CD4-positive, alpha-beta T cell treated with Interleukin-2 at 100 ng/mL for 4 hours (primary cell): ENCODE data around the gene LIPC.

ENCODE experiments used
- DNase-seq: peaks from one replicate; pipeline ENCODE4 v3.0.0-alpha.2; 2020; ENCODE audit warnings: low spot score

Gene LIPC

DNA sequence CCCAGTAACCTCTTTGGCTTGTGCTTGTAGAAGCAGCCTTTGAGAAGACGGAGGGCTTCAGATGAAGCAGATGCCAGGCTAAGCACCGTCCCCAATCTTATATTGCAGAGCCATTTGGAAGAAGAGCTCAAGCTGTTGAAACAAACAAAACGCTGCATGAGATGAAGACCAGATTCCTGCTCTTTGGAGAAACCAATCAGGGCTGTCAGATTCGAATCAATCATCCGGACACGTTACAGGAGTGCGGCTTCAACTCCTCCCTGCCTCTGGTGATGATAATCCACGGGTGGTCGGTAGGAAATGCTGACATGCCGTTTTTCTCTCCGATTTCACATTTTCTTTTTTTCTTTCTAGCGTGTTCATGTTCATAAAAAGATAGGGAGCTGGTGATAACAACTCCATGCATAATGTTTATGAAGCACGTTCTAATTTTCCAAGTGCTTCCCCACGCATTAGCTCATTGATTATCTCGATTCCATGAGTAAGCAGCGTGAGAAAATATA is 106.5 kb downstream of the LIPC start:
- DNase-seq, result no peak

DNA sequence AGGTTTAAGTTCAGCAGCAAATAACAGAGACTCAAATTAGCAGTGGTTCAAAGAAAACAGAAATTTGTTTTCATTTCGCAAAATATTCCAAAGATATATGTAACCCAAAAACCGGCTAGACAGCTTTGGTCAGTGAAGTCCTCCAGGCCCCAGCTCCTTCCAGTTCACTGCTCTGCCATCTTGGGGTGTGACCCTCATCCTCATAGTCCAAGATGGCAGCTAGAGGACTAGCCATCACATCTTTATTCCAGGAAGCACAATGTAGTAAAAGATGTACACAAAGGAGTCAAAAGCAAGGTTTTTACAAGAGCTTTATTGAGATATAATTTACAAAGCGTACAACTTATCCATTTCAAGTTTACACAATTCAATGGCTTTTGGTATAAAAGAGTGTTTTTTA is 107.1 kb downstream of the LIPC start:
- no peak for DNase-seq

DNA sequence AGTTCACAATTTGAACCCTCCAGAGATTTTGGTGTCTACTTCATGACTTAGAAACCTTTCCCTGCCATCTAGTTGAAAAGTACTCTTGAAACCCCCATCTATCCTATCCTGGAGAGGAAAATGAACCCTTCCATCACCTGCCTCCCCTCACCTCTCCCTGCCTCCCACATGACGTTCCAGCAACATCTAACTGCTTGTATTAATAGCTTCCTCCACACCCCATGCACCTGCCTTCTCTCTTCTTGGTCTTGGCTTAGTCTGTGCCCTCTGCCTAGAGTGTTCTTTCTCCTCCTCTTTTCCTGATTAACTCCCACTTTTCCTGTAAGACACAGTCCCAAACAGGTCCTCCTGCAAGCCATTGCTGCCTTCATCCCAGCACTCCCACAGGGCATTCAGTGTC is 107.8 kb downstream of the LIPC start:
- no peak for DNase-seq

DNA sequence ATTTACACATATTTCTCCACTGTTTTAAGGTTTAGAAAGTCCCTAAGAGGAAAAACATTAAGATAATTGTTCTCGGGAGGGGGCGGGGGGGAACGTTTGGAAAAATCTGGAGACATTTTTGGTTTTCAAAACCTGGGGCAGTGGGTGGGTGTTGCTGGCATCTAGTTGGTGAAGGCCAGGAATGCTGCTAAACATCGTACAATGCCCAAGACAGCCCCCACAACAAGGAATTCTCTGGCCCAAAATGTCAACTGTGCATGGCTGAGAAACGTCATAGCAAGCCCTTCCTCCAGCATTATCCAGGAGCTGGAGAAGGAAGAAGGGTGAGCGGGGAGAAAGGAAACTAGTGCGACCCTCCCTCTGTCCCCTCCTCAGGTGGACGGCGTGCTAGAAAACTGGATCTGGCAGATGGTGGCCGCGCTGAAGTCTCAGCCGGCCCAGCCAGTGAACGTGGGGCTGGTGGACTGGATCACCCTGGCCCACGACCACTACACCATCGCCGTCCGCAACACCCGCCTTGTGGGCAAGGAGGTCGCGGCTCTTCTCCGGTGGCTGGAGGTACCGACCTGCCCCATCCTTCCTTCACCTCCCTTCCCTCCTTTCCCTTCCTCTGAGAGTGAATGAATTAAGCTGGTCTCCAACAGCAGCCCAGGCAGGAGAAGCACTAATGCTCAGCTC is 109.8 kb downstream of the LIPC start:
- DNase-seq, result no peak

- DNase-seq, result no peak
Measured at GRCh38 chr15:58543664-58544335, 112.0 kb downstream of the LIPC start.

GRCh38 chr15:58544756-58545155 is 113.0 kb downstream of the LIPC start:
- DNase-seq, result no peak

DNA sequence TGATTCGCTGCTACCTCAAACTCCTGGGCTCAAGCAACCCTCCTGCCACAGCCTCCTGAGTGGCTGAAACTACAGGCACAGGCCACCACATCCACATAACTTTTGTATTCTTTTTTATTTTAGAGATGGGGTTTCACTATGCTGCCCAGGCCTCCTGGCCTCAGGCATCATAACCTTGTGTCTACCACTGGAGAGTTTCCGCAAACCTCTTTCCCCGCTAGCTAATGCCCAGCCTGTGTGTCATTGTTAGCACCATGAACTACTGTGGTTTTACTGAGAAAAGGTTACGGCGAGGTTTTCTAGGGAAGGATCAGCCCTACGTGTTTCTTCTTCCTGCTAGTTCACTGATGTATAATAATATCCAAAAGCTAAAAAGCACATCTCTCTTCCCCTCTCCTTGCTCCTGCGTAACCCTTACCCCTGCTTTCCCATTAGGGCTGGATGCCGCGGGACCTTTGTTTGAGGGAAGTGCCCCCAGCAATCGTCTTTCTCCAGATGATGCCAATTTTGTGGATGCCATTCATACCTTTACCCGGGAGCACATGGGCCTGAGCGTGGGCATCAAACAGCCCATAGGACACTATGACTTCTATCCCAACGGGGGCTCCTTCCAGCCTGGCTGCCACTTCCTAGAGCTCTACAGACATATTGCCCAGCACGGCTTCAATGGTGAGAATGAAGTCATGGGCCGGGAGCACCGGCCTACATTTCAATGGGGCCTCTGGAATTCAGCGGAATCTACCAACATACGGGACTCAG is 113.7 kb downstream of the LIPC start:
- peak; percentile 74 for DNase-seq

DNA sequence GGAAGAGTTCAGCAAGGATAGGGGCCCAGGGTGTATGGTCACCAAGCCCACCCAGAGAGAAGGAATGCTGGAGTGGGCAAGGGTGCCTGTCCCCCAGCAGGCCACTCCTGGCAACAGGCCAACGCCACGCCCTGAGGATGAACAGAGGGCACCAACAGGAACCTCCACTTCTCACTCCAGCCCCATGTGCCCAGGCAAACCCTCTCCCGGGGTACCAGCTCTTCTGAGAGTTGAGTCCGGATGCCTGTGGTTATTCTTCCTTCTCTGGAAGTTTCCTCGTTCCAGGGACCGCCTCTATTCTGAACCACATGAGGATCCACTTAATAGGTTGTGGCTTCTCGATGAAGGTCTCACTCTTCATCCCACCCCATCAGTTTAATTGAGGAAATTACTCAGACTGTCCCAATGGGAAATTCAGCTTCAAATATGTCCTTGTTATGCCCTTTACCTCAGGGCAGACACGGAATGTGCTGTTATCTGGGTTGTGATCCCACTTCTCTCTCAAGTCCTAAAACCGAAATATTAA is 114.3 kb downstream of the LIPC start:
- no peak for DNase-seq

DNA sequence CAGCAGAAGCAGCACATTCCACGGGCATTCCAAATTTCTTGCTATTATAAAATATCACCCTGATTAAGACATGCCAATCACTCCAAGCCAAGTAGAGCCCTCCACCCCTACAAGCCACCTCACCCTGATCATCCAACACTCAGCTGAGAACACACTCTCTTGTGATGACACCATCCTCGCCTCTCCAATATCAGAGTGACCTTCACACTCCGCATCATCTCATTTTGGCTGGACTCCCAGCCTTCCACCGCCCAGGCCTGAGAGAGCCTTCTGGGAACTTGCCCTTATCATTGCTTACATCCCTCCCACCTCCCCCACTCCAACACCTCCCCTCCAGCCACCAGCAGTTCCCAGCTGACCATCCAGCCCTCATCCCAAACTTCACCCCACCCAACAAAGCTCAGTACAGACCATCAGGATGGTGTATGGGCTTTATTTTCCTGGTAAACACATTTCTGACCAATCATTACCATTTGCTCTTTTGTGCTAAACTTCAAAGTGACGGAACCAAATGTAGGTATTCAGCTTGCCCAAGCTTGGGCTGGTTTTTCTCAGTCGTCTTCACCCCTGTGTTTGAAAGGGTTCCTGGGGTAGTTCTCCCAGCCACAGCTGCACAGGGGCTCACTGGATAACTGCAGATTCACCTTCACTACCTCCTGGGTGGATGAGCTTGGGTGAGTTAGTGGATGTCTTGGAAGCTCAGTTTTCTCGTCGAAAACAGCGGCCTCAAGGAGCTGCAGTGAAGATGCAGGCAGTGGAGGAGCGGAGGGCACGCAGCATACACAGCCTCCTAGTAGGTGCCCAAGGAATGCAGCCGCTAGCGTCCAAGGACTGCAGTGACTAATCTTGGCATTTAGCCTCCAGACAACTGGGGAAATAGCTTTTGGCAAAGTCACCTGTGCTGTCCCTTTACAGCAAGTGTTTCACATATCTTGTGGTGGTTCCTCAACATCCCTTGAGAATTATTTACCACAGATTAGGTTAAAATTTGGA is 115.1 kb downstream of the LIPC start:
- no peak for DNase-seq

DNA sequence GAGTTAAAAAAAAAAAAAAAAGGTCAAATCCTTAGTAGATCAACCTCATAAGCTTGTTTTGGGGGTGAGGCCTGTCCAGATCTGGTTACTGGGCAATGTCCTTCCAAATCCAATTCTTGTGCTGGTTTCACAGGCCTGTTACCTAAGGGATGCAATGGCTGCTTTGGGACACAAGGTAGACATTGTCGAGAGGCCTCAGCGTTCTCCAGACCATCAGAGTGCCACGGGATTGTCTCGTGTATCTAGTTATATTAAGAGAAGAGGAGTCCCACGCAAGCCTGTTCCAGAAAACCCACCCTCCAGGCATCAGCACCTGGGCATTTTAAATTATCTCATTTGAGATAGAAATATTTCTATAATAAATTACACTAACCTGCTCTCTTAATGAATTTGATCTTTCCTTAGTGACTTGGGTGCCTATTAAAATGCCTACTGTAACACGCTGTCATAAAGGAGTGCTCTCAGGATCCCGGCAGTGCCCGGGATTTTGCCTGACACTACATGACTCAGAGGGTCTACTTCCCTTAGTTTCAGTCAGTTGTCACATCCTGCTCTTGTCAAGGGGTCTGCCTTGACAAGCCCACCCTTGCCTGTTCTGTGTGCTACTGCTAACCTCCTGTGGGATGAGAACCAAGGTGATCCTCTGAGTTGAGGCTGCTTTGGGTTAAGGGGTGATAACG is 116.0 kb downstream of the LIPC start:
- DNase-seq, result no peak

DNA sequence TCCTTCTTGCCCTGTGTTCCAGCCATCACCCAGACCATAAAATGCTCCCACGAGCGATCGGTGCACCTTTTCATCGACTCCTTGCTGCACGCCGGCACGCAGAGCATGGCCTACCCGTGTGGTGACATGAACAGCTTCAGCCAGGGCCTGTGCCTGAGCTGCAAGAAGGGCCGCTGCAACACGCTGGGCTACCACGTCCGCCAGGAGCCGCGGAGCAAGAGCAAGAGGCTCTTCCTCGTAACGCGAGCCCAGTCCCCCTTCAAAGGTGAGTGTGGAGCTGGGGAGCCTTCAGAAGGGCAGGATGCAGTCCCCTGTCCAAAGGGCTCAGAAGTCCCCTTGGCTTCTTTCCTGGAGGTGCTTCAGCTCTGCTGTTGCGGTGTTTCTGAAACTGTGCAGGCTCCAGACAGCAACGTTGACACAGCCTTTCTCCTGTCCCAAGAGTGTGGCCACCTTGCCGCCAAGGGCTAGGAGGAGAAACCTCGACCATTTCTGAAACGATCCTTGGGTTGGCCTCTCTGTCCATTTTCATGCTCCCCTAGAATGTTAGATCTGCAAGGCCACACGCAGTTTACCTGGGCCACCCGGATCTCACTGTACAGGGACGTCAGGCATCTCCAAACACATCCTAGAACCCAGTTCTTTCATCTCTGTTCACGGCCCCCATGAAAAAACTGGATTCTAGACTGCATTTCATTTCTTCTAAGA is 116.7 kb downstream of the LIPC start:
- no peak for DNase-seq

DNA sequence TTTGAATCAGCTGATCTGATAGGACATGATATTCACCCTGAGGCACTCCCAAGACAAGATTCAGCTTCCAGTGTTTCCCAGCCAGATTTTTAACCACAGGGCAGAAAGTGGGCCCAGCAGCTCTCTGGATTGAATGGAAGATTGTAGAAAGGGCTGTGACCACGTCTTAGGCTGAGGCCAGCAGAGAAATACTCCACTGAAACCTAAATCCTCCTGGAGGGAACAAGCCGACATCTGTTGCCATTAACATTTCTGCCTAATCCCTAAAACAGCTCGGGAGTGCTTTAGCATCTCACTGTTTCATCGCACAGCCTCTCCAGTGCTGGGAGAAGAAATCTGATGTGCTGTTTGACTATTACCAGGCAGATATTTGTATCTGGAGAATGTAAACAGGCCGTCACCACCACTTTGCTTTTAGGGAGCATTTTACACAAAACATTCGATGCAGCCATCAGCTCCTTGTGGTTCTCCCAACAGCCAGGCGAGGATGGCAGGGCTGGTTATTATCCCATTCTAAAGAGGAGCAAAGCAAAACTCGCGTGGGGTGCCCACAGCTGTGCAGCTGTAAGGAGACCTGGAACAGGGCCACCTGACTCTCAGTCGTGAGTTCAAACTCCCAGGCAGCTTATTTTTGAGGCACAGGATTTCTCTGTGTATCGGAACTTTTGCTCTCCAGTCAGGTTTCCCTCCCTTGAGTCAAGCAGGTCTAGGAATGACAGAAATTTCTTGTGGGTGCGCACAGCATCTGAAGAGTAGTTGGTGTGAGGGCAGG is 117.4 kb downstream of the LIPC start:
- no peak for DNase-seq

- DNase-seq, result no peak
Measured at GRCh38 chr15:58549785-58550074, 117.9 kb downstream of the LIPC start.

DNA sequence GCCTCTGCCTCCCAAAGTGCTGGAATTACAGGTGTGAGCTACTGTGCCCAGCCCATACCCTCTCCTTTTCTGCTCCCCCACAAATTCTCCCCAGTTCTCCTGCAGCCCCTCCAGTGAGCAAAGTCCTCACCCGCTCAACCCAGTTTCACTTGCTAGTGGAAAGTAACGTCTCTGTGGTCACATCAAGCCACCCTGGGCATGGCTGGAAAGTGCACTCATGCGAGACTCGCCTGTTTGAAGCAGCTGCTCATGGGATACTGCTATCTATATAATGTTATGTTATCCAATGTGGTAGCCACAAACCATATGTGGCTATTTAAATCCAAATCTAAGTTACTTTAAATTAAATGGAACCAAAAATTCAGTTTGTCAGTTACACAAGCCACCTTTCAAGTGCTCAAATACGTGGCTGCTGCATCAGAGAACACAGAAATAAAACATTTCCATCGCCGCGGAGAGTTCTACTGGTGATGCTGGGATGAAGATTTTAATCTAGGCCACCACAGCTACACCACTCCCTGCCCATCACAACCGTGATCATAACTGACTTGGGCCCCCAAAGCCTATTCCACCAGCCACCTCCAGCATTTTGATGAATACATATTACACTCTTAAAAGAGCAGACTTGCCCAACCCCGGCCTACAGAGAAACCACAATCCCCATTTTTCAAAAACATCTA is 119.4 kb downstream of the LIPC start:
- no peak for DNase-seq

DNA sequence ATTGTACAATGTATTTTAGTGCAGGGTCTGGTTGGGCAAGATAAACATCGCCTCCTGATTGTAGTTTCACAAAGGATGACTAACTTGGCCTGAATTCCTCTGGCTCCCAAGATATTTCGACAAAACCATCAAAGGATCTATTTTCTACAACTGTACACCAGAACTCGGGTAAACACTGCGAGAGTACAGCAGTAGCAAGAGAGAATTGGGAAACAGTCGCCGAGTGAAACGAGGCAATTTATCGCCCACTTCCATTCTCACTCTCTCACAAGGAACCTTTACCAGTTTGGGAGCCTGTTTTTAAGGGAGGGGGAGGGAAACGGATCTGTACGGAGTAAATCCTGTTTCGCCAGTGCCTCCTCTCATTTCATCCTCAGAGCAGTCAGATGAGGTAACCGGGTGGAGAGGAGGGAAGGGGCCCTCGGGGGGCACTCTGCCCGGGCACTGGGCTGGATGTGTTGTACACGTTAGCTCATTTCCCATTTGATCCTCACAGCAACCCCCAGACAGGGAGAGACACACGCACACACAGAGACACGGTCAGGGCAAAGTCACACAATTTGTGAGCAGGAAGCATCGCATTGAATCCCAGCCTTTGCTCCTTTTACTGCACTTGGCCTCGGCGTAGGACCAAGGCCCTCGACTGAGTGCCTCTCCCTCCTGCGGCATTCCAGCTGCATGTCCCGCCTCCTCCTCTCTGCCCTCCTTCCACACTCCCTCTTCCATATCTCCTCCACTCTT is 120.1 kb downstream of the LIPC start:
- no peak for DNase-seq

DNA sequence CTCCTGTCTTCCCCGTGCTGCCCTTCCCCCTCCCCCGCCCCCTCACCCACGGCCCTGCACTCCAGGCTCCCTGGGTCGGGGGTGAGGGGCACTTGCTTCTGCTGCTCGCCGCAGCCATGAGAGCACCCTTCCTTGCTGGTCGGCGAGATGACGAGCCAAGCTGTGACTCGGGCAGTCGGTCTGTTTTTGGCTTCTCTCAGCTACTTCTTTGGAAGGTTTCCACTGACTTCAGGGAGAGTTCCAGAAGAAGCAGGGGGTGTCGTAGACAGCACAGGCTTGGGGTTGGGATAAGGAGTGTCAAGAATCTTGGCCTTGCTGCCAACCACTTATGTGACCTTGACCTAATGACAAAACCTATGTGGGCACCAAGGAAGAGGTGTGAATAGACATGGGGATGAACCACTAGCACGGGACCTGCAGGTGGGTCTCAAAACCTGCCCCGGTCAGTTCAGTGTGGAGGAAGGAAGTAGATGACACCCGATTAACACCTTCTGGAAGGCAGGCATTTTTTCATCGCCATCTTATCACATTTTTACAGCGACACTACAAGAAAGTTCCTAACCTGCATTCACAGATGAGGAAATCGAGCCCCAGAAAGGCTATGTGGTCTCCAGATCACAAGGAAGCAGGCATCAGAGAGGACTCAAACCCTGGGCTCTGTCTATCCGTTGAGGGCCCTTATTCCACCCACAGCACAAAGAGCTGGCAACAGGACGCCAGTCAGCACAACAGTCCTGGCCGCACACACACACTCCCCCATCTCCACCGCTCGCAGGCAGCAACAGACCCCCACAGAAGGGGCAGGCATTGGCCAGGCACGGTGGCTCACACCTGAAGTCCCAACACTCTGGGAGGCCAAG is 120.9 kb downstream of the LIPC start:
- DNase-seq, result no peak

DNA sequence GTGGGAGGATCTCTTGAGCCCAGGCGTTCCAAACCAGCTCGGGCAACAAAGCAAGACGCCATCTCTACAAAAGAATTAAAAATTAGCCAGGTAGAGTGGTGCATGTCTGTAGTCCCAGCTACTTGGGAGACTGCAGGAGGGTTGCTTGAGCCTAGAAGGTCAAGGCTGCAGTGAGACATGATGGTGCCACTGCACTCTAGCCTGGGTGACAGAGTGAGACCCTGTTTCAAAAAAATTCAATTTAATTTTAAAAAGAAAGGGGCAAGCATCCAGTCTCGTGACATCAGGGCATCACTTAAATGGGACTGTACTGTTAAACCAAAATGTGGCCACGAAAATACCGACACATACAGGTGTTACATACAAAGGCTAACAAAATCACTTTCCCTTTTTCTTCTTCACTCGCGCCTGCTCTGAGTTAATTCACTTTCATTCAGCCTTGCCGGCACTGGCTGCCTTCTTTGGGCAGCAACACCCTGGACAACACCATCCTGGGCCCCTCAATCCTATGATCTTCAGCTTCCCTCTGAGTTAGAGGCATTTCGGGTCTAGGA is 121.7 kb downstream of the LIPC start:
- DNase-seq, result no peak
